HepG2 (cell line): ENCODE results near the gene NUDT21.

Experiments
- YY1 ChIP-seq: IDR thresholded peaks from 2 replicates; pipeline ENCODE4 v1.6.1; 2011; ENCODE audit warnings: low read length, low read depth, moderate library complexity, mild to moderate bottlenecking; ENCODE audit not compliant: insufficient read depth, insufficient replicate concordance
- ZFP82 ChIP-seq: sonication (generic); formaldehyde crosslinking; IDR thresholded peaks from 2 replicates; pipeline ENCODE4 v1.5.1; 2020; ENCODE audit warnings: mild to moderate bottlenecking, missing genetic modification reagents, borderline replicate concordance
- TF ChIP-seq, protein P1 (sequence below): sonication (generic); formaldehyde crosslinking; IDR thresholded peaks from 2 replicates; pipeline ENCODE4 v1.4.0; 2020; ENCODE audit warnings: mild to moderate bottlenecking, missing genetic modification reagents
- TF ChIP-seq, protein P2 (sequence below), 2 experiments: IDR thresholded peaks; 2 replicates each; pipeline ENCODE4 v1.6.1; 2011 to 2012; ENCODE audit warnings: low read length in 2 of 2, borderline replicate concordance in 1 of 2, low read depth in 1 of 2, mild to moderate bottlenecking in 1 of 2, moderate library complexity in 1 of 2
- TF ChIP-seq, protein P3 (sequence below): sonication (generic); formaldehyde crosslinking; IDR thresholded peaks from 2 replicates; pipeline ENCODE4 v1.8.0; 2022; ENCODE audit warnings: missing genetic modification reagents, mild to moderate bottlenecking, borderline replicate concordance

DNA sequence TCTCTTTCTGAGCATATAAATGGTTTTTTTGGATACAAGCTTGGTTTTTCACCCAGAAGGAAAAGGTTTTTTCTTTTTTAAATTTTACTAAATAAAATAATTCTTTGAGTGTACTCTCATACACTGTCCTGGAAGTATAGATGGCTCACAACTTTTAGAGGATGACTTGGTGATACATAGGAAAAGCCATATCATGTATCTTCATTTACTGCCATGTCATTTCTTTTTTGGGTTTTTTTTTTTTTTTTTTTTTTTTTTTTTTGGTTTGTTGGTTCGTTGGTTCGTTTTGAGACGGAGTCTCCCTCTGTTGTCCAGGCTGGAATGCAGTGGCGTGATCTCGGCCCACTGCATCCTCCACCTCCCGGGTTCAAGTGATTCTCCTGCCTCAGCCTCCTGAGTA lies 12.0 kb upstream of the NUDT21 start:
- TF ChIP-seq YY1, result no peak
- TF ChIP-seq ZFP82 (CRISPR knock-in tag), result no peak
- TF ChIP-seq, protein P1, sequence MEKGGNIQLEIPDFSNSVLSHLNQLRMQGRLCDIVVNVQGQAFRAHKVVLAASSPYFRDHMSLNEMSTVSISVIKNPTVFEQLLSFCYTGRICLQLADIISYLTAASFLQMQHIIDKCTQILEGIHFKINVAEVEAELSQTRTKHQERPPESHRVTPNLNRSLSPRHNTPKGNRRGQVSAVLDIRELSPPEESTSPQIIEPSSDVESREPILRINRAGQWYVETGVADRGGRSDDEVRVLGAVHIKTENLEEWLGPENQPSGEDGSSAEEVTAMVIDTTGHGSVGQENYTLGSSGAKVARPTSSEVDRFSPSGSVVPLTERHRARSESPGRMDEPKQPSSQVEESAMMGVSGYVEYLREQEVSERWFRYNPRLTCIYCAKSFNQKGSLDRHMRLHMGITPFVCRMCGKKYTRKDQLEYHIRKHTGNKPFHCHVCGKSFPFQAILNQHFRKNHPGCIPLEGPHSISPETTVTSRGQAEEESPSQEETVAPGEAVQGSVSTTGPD (CRISPR knock-in tag), result no peak
- TF ChIP-seq, protein P2, sequence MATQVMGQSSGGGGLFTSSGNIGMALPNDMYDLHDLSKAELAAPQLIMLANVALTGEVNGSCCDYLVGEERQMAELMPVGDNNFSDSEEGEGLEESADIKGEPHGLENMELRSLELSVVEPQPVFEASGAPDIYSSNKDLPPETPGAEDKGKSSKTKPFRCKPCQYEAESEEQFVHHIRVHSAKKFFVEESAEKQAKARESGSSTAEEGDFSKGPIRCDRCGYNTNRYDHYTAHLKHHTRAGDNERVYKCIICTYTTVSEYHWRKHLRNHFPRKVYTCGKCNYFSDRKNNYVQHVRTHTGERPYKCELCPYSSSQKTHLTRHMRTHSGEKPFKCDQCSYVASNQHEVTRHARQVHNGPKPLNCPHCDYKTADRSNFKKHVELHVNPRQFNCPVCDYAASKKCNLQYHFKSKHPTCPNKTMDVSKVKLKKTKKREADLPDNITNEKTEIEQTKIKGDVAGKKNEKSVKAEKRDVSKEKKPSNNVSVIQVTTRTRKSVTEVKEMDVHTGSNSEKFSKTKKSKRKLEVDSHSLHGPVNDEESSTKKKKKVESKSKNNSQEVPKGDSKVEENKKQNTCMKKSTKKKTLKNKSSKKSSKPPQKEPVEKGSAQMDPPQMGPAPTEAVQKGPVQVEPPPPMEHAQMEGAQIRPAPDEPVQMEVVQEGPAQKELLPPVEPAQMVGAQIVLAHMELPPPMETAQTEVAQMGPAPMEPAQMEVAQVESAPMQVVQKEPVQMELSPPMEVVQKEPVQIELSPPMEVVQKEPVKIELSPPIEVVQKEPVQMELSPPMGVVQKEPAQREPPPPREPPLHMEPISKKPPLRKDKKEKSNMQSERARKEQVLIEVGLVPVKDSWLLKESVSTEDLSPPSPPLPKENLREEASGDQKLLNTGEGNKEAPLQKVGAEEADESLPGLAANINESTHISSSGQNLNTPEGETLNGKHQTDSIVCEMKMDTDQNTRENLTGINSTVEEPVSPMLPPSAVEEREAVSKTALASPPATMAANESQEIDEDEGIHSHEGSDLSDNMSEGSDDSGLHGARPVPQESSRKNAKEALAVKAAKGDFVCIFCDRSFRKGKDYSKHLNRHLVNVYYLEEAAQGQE (IDR thresholded peaks at IDR 0.05; ENCODE audit: borderline replicate concordance in 1 of 2, low read depth in 1 of 2, low read length in 2 of 2), result no peak
- TF ChIP-seq, protein P3, sequence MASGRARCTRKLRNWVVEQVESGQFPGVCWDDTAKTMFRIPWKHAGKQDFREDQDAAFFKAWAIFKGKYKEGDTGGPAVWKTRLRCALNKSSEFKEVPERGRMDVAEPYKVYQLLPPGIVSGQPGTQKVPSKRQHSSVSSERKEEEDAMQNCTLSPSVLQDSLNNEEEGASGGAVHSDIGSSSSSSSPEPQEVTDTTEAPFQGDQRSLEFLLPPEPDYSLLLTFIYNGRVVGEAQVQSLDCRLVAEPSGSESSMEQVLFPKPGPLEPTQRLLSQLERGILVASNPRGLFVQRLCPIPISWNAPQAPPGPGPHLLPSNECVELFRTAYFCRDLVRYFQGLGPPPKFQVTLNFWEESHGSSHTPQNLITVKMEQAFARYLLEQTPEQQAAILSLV (CRISPR knock-in tag), result no peak
